ENCODE measurements around the gene BRF1.

BRF1 gene

DNA sequence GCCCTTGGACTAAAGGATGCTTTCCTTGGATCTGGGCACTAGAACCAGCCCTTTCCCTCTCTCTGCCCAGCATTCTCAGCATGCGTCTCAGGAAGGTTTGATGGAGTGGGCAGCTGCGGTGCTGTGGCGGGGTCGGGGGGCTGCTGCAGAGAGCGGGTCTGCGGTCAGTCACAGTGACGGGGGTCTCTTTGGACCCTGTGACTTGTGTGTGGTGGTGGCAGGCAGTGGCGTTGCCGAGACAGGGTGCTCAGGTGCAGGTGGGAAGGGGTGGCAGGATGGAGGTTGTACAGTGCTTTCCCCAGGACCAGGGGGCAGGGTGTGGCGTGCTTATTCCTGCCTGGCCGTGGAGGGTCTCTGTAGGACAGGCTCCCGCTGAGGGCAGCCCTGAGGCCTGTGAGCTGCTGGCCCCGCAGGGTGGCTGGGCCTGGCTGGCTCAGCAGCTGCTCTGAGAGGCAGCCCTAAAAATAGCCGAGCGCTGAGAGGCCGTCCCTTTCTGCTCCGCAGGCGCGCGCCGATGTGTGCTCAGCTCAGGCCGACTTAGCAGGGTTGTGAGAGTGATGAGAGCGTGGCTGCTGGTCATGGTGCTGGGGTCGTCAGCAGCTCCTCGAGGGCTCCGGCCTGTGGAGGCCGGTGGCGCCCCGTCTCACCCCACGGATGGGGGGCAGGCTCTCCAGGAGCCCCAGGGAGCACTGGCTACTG is 23.4 kb upstream of the BRF1 start:
- Histone ChIP-seq H2BK15ac (ENCODE audit: low read length) (no peak overlapping the region), H4K91ac (ENCODE audit: low read depth, low read length, poor library complexity) (no peak overlapping the region), H3K9me3 (replicated peaks in 1 of 2; ENCODE audit: control insufficient read depth in 2 of 2, insufficient read depth in 1 of 2, low read depth in 1 of 2, low read length in 2 of 2) (no peaks in the 10 kb centered on the region), H3K18ac (ENCODE audit: low read length) (peak overlapping the region; percentile 38), H3K79me1 (ENCODE audit: low read depth, low read length) (peaks cover 15% of the 10 kb centered on the region), H2BK5ac (ENCODE audit: low read length) (peak overlapping the region; percentile 66), H2AK5ac (ENCODE audit: low read depth, low read length) (peak overlapping the region; percentile 75), H3K4me3 (ENCODE audit: low read length in 2 of 2) (no peak overlapping the region), H4K8ac (ENCODE audit: low read depth, low read length) (no peak overlapping the region), H3K27ac (replicated peaks; ENCODE audit: low read length) (no peak overlapping the region), H2BK12ac (ENCODE audit: low read length) (peak overlapping the region; percentile 22), H3K27me3 (ENCODE audit: control insufficient read depth in 3 of 3, insufficient read depth in 3 of 3, low read depth in 1 of 3, low read length in 3 of 3) (no peaks in the 10 kb centered on the region), H3K4me2 (ENCODE audit: insufficient read depth, low read length, poor library complexity, severe bottlenecking) (no peak overlapping the region), H2BK120ac (ENCODE audit: low read depth, low read length) (no peak overlapping the region), H3K36me3 (replicated peaks in 1 of 2; ENCODE audit: control insufficient read depth in 2 of 2, insufficient read depth in 2 of 2, low read length in 2 of 2) (peaks cover 0 to 6% of the 10 kb centered on the region in 2 donors), H3K4ac (ENCODE audit: low read length) (no peak overlapping the region), H3K14ac (ENCODE audit: low read length) (peak overlapping the region; percentile 97), H3K9ac (ENCODE audit: low read depth, low read length, poor library complexity) (peak overlapping the region; percentile 60), H3K23ac (ENCODE audit: low read depth, low read length, poor library complexity) (peak overlapping the region; percentile 65), H2AFZ (ENCODE audit: low read length) (no peak overlapping the region), H3K4me1 (ENCODE audit: control insufficient read depth in 2 of 2, insufficient read depth in 1 of 2, low read depth in 1 of 2, low read length in 2 of 2) (peaks cover 30 to 43% of the 10 kb centered on the region in 2 donors)
- WGBS, 2 donors (ENCODE audit: extremely low coverage in 2 of 2, insufficient read length in 2 of 2, insufficient replicate concordance in 1 of 2), result no CpG with 5 or more reads among the region's 30 CpGs
- DNase-seq (ENCODE audit: low spot score), result no peak

DNA sequence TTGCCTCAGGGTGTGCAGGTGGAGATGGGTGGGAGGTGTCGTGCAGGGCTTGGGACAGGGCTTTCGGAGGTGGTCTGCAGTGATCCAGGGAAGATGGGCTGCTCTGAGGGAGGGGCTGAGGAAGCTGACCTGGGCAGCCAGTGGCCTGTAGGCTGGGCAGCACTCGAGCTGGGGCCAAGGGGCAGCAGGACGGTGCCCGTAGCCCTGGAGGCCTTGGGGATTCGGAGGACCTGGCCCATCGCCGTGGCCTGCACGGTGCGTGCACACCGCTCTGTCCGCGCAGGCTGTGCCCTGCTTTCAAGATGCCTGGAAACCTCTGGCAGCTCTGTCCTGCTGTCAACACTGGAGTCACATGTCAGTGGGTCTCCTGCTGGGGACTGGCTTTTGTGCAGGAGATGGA is 22.9 kb upstream of the BRF1 start:
- no peak overlapping the region for H2BK15ac ChIP-seq (ENCODE audit: low read length)
- WGBS, 2 donors (ENCODE audit: extremely low coverage in 2 of 2, insufficient read length in 2 of 2, insufficient replicate concordance in 1 of 2), result no CpG with 5 or more reads among the region's 13 CpGs
- H3K14ac ChIP-seq (ENCODE audit: low read length), result peak overlapping the region; percentile 97
- peak overlapping the region; percentile 48 for H3K18ac ChIP-seq (ENCODE audit: low read length)
- H2AK5ac ChIP-seq (ENCODE audit: low read depth, low read length), result peak overlapping the region; percentile 75
- H4K91ac ChIP-seq (ENCODE audit: low read depth, low read length, poor library complexity), result no peak overlapping the region
- DNase-seq (ENCODE audit: low spot score), result no peak
- peak overlapping the region; percentile 84 for H2BK12ac ChIP-seq (ENCODE audit: low read length)
- H2AFZ ChIP-seq (ENCODE audit: low read length), result no peak overlapping the region
- no peak overlapping the region for H3K27ac ChIP-seq (replicated peaks; ENCODE audit: low read length)
- no peaks in the 10 kb centered on the region for H3K9me3 ChIP-seq (replicated peaks in 1 of 2; ENCODE audit: control insufficient read depth in 2 of 2, insufficient read depth in 1 of 2, low read depth in 1 of 2, low read length in 2 of 2)
- peaks cover 0 to 6% of the 10 kb centered on the region in 2 donors for H3K36me3 ChIP-seq (replicated peaks in 1 of 2; ENCODE audit: control insufficient read depth in 2 of 2, insufficient read depth in 2 of 2, low read length in 2 of 2)
- peaks cover 29 to 37% of the 10 kb centered on the region in 2 donors for H3K4me1 ChIP-seq (ENCODE audit: control insufficient read depth in 2 of 2, insufficient read depth in 1 of 2, low read depth in 1 of 2, low read length in 2 of 2)
- no peak overlapping the region for H3K4me3 ChIP-seq (ENCODE audit: low read length in 2 of 2)
- H3K27me3 ChIP-seq (ENCODE audit: control insufficient read depth in 3 of 3, insufficient read depth in 3 of 3, low read depth in 1 of 3, low read length in 3 of 3), result no peaks in the 10 kb centered on the region
- peak overlapping the region; percentile 70 for H3K9ac ChIP-seq (ENCODE audit: low read depth, low read length, poor library complexity)
- H3K23ac ChIP-seq (ENCODE audit: low read depth, low read length, poor library complexity), result peak overlapping the region; percentile 65
- H2BK120ac ChIP-seq (ENCODE audit: low read depth, low read length), result no peak overlapping the region
- peak overlapping the region; percentile 53 for H2BK5ac ChIP-seq (ENCODE audit: low read length)
- H3K4ac ChIP-seq (ENCODE audit: low read length), result no peak overlapping the region
- H3K4me2 ChIP-seq (ENCODE audit: insufficient read depth, low read length, poor library complexity, severe bottlenecking), result no peak overlapping the region
- H3K79me1 ChIP-seq (ENCODE audit: low read depth, low read length), result peaks cover 17% of the 10 kb centered on the region
- H4K8ac ChIP-seq (ENCODE audit: low read depth, low read length), result no peak overlapping the region

DNA sequence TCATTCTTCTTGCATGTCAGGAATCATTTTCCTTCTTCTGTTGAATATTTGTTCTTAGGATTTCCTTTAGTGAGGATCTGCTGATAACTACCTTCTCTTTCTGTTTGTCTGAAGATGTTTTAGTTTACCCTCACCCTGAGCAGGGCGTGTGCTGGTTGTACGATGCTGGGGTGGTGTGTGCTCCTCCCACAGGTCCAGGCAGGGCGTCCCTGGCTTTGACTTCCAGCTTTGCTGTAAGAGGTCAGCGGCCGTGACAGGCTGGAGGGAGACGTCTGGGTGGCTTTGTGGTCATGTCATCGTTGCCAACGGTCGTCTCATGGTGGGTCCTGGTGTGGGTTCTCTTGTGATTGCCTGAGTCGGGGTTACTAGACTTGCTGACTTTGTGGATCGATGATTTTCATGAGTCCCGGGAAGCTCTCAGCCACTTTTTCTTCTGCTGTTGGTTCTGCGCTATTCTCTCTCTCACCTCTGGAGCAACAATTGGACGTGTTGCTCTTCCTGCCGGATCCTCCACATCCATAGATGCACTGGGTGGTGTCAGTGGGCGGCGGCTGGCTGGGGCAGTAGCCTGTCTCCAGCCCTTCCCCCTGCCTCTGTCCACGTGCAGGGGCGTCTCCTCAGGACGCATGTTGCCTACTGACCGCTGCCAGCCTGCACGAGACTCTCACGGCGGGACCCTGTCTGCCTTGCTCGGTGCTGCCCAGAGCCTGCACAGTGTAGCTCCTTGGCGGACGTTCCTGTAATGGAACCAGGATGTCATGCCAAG is 22.2 kb upstream of the BRF1 start:
- Histone ChIP-seq H3K4me1 (ENCODE audit: control insufficient read depth in 2 of 2, insufficient read depth in 1 of 2, low read depth in 1 of 2, low read length in 2 of 2) (peaks cover 23 to 33% of the 10 kb centered on the region in 2 donors), H2BK12ac (ENCODE audit: low read length) (peak overlapping the region; percentile 73), H3K27me3 (ENCODE audit: control insufficient read depth in 3 of 3, insufficient read depth in 3 of 3, low read depth in 1 of 3, low read length in 3 of 3) (no peaks in the 10 kb centered on the region), H2AK5ac (ENCODE audit: low read depth, low read length) (peak overlapping the region; percentile 75), H3K79me1 (ENCODE audit: low read depth, low read length) (peaks cover 17% of the 10 kb centered on the region), H3K9ac (ENCODE audit: low read depth, low read length, poor library complexity) (no peak overlapping the region), H3K18ac (ENCODE audit: low read length) (peak overlapping the region; percentile 35), H3K4me3 (ENCODE audit: low read length in 2 of 2) (peak overlapping the region in 1 of 2 donors; percentile 25), H3K14ac (ENCODE audit: low read length) (peak overlapping the region; percentile 97), H3K9me3 (replicated peaks in 1 of 2; ENCODE audit: control insufficient read depth in 2 of 2, insufficient read depth in 1 of 2, low read depth in 1 of 2, low read length in 2 of 2) (no peaks in the 10 kb centered on the region), H3K23ac (ENCODE audit: low read depth, low read length, poor library complexity) (peak overlapping the region; percentile 73), H4K91ac (ENCODE audit: low read depth, low read length, poor library complexity) (no peak overlapping the region), H2BK5ac (ENCODE audit: low read length) (peak overlapping the region; percentile 53), H3K27ac (replicated peaks; ENCODE audit: low read length) (no peak overlapping the region), H2AFZ (ENCODE audit: low read length) (no peak overlapping the region), H2BK120ac (ENCODE audit: low read depth, low read length) (no peak overlapping the region), H4K8ac (ENCODE audit: low read depth, low read length) (no peak overlapping the region), H3K4me2 (ENCODE audit: insufficient read depth, low read length, poor library complexity, severe bottlenecking) (no peak overlapping the region), H3K4ac (ENCODE audit: low read length) (no peak overlapping the region), H2BK15ac (ENCODE audit: low read length) (no peak overlapping the region), H3K36me3 (replicated peaks in 1 of 2; ENCODE audit: control insufficient read depth in 2 of 2, insufficient read depth in 2 of 2, low read length in 2 of 2) (peaks cover 0 to 6% of the 10 kb centered on the region in 2 donors)
- DNase-seq (ENCODE audit: low spot score), result no peak
- WGBS, 2 donors (ENCODE audit: extremely low coverage in 2 of 2, insufficient read length in 2 of 2, insufficient replicate concordance in 1 of 2), result no CpG with 5 or more reads among the region's 27 CpGs

DNA sequence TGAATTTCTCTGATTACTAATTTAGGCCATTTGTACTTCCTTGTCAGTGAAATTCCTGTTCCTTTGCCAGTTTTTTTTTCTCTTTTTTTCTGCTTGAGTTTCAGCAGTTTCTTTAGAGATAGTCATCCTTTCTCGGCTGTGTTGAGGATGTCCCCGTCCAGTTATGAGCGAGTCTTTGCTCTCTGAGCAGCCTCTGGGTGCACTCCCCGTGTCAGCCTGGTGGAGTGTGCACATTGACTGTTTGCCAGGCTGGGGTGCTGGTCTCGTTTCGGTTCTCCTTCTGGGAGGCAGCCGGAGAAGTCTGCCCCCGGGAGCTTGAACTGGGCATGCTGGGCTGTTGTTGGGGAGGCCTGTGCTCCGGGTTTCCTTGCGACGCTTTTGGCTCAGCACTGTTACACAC is 16.7 kb upstream of the BRF1 start:
- peaks cover 5 to 15% of the 10 kb centered on the region in 2 donors for H3K4me1 ChIP-seq (ENCODE audit: control insufficient read depth in 2 of 2, insufficient read depth in 1 of 2, low read depth in 1 of 2, low read length in 2 of 2)
- peaks cover 0 to 3% of the 10 kb centered on the region in 2 donors for H3K36me3 ChIP-seq (replicated peaks in 1 of 2; ENCODE audit: control insufficient read depth in 2 of 2, insufficient read depth in 2 of 2, low read length in 2 of 2)
- H4K91ac ChIP-seq (ENCODE audit: low read depth, low read length, poor library complexity), result no peak overlapping the region
- no peak overlapping the region for H3K14ac ChIP-seq (ENCODE audit: low read length)
- H3K23ac ChIP-seq (ENCODE audit: low read depth, low read length, poor library complexity), result no peak overlapping the region
- no peak overlapping the region for H3K4me3 ChIP-seq (ENCODE audit: low read length in 2 of 2)
- no peak overlapping the region for H2AFZ ChIP-seq (ENCODE audit: low read length)
- no peak overlapping the region for H2BK12ac ChIP-seq (ENCODE audit: low read length)
- H2BK15ac ChIP-seq (ENCODE audit: low read length), result no peak overlapping the region
- H3K18ac ChIP-seq (ENCODE audit: low read length), result no peak overlapping the region
- no peak overlapping the region for H3K9ac ChIP-seq (ENCODE audit: low read depth, low read length, poor library complexity)
- no peak overlapping the region for H3K4me2 ChIP-seq (ENCODE audit: insufficient read depth, low read length, poor library complexity, severe bottlenecking)
- H2BK120ac ChIP-seq (ENCODE audit: low read depth, low read length), result no peak overlapping the region
- no peak overlapping the region for H3K4ac ChIP-seq (ENCODE audit: low read length)
- no peak overlapping the region for H2AK5ac ChIP-seq (ENCODE audit: low read depth, low read length)
- no peak overlapping the region for H4K8ac ChIP-seq (ENCODE audit: low read depth, low read length)
- H2BK5ac ChIP-seq (ENCODE audit: low read length), result no peak overlapping the region
- peaks cover 0 to 23% (median 8%) of the 10 kb centered on the region in 3 experiments for H3K27me3 ChIP-seq (ENCODE audit: control insufficient read depth in 3 of 3, insufficient read depth in 3 of 3, low read depth in 1 of 3, low read length in 3 of 3)
- no peak overlapping the region for H3K27ac ChIP-seq (replicated peaks; ENCODE audit: low read length)
- DNase-seq (ENCODE audit: low spot score), result no peak
- no CpG with 5 or more reads among the region's 11 CpGs for WGBS, 2 donors (ENCODE audit: extremely low coverage in 2 of 2, insufficient read length in 2 of 2, insufficient replicate concordance in 1 of 2)
- peaks cover 0 to 2% of the 10 kb centered on the region in 2 donors for H3K9me3 ChIP-seq (replicated peaks in 1 of 2; ENCODE audit: control insufficient read depth in 2 of 2, insufficient read depth in 1 of 2, low read depth in 1 of 2, low read length in 2 of 2)
- H3K79me1 ChIP-seq (ENCODE audit: low read depth, low read length), result peaks cover 14% of the 10 kb centered on the region

Measured in neuronal stem cell (in vitro differentiated cells).